ENCODE data around the gene DLGAP3.

Gene DLGAP3

DNA sequence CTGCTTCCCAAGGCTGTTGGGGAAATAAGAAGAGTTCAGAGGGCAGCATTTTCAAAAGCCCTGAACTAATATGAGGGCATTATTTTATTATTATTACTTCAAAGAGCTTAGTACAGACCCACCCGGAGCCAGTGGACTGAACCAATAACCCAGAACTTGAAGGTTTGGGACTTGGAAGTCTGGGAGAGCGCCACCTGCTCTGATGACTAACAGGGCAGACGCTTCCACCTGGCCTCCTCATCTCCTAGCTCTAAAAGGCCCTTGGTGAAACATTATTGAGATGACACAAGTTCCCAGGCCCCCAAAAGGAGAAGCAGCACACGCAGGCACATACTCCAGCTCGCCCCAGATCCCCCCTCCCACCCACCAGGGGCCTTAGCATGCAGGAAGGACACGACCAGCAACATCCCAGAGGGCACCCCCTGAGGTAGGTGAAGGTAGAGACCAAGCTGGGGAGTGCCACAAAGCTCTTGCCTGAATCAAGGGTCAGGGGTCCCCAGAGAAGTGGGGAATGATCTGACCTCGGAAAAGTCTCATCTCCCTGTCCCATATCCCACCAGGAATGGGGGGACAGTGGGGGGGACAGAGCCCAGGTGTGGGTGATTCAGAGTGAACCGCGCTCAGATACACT is 1.3 kb downstream of the DLGAP3 start:
- peak; percentile 32 for DNase-seq

DNA sequence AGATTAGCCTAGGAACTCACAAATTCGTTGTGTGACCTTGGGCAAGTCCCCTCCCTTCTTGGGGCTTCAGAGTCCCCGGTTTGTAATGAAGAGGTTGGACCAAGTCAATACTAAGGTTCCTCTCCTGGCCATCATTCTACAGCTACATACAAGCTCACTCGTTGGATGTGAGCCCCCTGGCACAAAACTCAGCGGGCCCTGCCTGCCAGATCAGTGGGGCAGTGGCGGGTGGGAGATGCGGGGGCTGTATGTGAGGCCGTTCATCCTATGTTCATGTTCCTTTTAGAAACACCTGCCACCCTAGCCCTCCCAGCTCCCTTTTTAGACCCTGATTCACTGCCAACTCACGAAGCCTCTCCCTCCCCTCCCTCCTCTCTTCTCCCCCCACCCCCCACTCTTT is 2.1 kb downstream of the DLGAP3 start:
- DNase-seq = no peak

DNA sequence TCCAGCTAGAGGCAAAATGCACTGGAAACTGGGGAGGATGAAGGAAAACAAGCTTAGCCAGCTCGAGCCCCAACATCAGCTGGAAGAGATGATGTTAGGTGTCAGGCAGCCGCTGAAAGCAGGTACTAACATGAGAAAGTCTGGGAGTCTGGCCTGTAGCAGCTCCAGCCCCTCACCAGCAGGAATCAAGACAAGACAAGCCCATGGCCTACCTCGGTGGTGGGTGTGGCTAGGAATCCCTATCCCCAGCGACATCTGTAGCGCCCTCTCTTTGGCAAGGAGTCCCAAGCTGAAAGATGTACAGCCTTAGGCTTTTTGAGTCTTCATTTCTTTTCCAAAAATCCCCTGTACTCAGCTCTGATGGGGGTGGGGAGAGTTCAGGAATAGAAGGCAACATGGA is 2.6 kb downstream of the DLGAP3 start:
- peak; percentile 4 for DNase-seq

DNA sequence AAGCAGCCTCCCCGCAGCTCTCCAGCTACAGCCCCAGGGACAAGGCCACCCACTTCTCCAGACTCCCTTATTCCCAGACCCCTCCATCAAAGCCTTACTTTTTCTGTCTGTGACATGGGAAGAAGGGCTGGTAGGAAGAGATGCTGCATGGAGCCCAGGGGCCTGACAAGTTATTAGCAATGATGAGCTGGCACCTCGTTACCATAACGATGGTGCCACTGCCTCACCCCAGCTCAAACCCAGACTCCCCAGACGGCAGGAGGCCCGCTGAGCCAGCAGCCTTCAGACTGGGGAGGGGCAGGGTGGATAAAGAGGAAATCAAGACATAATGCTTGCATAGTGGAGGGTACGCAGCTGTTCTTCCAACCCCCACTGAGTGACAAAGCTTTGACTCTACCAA is 3.3 kb downstream of the DLGAP3 start:
- peak; percentile 31 for DNase-seq

DNA sequence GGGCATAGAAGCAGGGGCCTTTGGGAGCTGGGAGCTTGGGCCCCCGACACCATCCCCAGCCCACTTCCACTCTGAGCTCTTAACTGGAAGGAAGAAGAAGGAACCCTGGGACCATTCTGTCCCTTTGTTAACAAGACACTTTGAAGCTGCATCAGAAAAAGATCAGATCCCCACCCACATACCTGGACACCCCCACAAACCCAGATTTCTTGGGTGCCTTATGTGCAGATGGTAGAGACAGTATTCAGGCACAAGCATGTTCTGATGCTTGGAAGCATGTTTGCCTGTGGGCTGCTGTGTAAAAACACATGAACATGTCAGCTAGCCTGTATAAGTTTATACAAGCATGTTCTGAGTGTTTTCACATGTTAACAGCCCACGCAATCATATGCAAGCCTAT is 3.7 kb downstream of the DLGAP3 start:
- DNase-seq = no peak

DNA sequence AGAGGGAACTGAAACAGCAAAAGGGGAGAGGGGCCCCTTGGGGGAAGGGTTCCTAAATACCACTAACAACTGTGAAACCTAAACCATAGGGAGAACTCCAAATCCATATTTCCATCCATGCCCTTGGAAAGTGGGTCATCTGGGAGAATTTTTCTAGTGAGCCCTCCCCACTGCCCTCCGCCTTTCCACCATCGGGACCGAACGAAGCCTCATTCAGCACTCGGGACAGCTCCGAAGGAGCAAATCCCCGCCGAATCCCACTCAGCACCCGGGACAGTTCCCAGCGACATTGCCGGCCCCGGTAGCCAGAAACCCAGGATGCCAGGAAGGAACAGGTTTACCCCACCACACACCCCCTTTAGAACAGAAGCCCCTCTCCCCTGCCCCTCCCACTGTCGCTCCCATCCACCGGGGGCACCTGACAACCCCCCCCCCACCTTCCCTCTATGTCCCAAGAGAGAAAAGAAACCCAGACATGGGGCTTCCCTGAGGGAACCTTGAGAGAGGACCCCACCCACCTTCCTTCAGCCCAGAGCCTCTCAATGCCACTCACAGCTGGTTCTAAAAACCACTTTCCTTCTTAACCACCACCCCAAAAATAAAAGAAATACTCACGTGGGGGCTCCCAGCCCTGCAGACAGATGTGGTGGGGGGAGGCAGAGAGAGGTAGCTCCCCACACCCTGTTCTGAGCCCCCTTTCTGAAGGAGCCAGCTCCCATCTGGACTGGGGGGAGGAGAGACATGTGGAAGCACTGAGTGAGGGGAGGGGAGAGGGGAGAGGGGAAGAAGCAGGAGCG is 4.5 kb downstream of the DLGAP3 start:
- no peak for DNase-seq

DNA sequence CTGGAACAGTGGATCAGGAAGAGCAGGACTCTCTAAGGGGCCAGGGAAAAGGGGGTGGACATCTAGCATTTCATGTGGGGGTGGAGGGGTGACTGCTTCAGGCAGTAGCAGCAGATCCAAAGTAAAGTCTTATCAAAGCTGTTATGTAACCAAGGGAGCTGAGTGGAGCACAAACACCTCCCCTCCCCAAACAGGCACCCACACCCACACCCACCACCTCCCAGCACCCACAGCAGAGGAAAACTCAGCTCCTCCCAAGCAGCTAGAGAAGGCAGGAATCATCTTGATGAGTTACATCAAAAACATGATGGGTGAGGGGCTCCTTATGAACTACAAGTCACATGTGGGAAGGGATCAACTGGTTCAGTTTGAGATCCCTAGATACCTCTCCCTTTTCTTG is 6.0 kb downstream of the DLGAP3 start:
- no peak for DNase-seq

DNA sequence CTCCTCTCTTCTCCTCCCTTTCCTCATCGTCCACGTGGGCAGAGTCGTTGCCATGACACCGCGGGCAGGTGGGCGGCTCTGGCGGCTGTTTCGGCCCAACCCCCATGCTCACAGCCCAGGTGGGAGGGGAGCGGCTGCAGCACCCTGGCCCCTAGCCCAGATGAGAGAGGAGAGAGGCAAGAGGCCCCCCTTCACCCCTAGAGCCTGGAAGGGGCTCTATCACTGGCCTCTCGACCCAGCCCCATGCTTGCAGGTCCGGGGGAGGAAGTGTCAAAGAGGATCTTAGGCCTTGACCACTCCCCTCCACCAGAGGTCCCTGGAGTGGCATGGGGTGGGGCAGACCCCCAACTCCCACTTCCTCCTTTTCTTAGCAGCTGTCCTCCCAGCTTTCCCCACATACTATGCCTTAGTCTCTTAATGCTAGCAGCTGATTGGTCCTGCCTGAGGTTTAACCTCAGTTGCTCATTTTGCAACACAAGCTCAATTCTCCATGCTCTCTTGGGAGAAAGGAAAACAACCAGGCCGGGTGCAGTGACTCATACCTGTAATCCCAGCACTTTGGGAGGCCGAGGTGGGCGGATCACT is 10.4 kb downstream of the DLGAP3 start:
- DNase-seq = peak; percentile 71

DNA sequence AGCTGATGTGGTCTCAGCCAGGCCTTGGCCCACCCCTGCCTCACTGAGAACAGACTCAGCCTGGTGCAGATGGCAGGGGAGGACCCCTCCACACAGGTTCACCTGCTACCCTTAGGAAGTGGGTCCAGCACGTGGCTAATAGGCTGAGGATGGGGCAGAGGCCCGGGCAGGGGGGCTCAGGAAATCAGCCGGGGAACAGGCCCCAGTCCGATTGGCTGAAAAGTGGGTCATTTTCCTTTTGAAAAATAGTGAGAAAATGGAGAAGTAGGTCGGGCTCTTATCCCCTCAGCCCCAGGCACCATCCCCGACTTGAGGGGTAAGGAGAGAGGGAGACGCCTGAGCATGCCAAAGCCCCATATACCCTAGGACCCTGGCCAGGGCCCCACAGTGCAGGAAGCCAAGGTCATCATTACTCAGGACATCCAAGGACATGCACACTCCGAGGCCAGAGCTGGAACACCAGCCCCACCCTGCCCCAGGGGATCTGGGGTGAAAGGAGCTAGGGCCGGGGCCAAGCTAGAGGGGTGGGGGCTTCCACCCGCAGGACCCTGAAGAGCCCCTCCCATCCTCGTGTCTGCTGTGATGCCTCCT is 11.0 kb downstream of the DLGAP3 start:
- no peak for DNase-seq

DNA sequence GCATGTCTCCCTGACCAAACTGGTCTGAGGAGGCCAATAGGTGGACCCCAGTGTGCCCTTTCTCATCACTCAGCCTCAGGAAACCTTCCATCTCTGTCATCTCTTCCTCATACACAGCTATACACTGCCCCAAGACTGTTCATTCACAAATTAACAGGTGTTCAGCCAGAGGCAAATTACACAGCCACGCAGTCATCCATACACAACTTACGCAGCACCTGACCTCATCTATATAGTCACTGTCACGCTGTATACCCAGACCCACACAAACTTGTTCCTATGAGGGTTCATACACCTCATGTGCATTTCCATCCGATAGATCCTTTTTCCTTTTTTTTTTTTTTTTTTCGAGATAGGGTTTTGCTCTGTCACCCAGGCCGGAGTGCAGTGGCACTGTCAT is 12.4 kb downstream of the DLGAP3 start:
- DNase-seq = no peak

DNA sequence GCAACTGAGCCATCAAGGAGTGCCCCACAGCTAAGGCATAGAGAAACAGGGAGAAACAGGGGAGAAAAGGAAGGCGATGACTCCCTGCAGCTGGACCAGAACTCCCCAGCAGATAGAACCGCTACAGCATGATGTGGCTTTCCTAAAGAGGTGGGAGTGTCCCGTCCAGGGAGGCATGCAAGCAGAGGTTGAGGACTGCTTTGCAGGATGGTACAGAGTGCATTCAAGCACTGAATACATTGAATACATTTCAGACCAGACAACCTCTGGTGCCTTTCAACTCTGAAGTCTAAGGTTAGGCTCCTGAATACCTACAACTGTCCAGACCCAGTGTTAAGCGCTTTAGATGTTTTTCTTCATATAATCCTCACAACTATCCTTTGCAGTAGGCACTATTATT is 13.3 kb downstream of the DLGAP3 start:
- no peak for DNase-seq

DNA sequence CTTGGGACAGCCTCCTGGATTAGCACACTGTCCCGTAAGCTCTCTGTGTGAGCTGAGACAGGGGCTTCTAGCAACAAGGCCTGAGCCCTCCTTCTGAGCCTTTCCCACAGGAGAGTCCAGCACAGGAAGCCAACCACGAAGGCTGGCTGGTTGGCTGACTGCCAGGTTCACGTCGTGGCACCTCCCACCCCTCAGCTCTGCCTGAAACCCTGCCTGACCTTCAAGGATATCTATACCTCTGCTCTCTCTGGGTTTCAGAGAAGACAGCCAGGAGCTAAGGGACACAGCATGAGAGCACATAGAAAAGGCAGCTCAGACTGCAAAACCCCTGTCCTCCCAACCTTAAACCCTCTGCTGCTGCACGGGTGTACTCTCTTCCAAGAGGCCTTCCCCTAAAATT is 13.9 kb downstream of the DLGAP3 start:
- DNase-seq = peak; percentile 44

DNA sequence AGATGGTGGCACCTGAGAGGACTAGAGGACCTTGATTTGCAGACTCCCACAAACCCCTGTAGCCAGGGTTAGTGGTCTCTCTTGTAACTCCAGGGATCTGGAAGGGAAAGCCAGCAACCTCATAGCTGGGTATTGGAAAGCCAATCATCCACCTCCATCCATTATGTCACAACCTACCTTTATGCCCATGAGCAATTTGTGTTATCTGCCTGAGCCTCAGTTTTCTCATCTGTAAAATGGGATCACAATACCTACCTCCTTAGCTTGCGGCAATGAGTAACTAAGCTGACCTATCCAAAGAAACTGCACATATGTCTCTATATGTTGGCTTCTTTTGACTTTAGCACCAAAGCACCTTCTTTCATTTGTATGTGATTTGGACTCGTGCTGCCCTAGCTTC is 14.5 kb downstream of the DLGAP3 start:
- no peak for DNase-seq

DNA sequence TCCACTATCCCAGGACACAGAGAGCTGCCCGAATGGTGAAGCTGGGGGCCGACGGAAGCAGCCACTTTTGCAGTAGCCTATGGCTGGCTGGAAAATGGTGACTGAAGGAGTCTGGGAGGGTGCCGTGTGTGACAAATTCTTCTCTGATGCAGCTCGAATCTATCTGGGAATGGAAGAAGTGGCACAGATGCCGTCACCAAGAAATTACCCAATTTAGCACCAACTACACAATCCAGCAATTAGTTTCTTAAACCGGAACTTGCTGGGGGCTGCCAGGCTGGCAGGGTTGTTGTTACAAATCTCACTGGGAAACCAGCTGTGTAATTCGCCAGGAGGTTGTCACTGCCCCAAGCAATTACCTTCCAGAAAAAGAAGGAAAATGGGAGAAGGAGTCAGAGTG is 18.0 kb downstream of the DLGAP3 start:
- DNase-seq = no peak

DNA sequence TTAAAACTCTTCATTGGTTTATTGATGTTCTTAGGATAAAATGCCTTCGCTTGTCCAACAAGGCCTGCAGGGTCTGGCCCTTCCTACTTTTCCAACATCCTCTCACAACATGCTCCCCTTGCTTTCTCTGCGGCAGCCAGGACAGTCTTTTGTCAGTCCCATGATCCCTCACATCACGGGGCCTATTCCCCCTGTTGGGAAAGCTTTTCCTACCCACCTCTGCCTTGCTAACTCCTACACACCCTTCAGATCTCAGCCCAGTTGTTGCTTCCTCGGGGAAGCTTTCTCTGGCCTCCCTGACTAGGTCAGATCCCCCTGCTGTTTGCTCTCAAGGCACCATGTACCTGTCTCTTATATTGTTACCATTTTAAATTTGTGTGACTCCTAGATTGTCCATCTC is 19.0 kb downstream of the DLGAP3 start:
- no peak for DNase-seq

DNA sequence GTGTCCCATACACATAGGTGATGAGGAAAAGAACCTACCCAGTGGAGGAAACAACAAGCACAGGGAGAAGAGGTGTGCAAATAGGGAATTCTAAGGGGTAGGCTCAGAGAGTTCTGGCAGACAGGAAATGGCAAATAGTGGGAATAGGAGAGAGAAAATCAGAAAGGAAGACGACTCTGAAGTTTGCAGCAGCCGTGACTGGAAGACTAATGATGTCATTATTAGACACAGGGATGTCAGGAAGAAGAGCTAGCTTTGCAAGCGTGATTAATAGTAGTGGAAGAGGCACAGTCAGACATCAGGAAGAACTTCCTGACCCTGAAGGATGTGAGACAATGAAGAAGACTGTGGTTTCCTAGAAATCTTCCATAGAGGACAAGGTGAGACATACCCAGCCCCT is 21.1 kb downstream of the DLGAP3 start:
- DNase-seq = no peak

DNA sequence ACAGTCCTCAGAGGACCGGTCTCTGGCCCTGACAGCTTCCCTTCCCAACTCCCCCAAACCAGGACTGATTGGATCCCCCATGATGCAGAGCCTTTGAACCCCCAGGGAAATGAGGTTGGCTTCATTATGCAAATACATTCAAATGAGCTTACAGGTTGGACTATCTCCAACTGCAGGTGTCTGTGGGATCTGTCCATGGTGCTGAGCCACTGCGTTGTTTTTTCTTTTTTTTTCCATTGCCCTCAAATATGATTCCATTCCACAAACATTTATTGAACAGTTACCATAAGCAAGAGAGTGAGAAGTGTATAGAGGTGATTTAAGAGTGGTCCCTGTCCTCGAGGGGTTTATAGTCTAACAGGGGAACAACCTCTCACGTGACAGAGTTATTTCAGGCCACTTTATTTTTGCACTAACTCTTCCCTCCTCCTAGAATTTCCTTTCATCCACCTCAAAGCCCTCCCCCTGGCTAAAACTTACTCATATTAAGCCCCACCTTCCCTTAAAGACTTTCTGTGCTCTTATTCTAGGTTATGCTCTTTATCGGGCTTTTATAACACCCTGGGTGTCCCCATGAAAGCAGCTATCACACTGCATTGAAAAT is 21.9 kb downstream of the DLGAP3 start:
- no peak for DNase-seq

DNA sequence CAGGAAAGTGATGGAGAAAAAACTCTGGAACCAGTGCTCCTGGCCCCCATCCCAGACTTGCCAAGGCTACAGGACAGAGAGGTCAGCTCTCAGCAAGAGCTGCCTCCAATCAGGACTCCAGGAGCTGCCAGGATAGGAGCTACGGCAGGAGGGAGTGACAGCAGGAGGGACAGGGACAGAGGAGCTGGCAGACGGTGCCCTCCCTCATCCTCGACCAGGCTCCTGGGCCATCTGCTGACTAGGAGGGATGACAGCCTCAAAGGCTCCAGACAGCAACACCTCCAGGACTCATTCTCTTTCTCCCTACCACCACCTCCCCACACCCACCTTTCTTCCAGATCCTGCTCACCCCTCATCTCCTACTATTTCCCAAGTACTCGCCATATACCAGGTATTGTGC is 22.7 kb downstream of the DLGAP3 start:
- no peak for DNase-seq

DNA sequence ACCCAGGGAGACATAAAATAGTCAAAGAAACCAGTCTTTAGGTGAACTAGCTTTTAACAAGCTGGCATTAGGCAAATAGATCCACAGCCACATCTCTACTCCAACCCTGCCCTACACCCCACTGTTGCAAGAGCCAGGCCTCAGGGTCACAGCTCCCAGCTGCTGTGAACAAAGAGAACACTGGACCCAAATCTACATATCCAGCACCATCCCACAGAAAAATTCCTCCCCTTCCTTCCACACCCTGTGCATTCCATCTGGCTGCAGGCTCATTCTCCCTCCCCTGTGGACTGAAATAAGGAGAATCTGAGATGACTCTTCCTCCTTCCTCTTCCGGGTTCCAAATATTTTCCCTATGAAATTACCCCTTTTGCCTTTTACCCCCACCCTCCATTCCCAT is 23.2 kb downstream of the DLGAP3 start:
- no peak for DNase-seq

DNA sequence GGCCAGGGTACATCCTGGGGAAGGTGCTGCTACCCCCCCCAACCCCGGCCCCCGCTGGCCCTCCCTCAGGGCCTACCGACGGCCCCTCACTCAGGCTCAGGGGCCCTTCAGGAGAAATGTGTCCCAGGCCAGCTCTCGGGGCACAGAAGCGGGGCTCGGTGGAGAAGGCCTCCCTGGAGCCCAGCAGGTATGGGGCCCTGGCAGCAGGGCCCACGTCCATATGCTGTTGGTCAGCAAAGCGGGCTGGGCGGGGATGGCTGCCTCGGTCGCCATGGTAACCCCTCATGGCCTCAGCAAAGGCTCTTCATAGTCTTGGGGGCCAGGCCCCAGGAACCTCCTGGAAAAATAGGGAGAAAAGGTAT is 24.4 kb downstream of the DLGAP3 start:
- no peak for DNase-seq

DNA sequence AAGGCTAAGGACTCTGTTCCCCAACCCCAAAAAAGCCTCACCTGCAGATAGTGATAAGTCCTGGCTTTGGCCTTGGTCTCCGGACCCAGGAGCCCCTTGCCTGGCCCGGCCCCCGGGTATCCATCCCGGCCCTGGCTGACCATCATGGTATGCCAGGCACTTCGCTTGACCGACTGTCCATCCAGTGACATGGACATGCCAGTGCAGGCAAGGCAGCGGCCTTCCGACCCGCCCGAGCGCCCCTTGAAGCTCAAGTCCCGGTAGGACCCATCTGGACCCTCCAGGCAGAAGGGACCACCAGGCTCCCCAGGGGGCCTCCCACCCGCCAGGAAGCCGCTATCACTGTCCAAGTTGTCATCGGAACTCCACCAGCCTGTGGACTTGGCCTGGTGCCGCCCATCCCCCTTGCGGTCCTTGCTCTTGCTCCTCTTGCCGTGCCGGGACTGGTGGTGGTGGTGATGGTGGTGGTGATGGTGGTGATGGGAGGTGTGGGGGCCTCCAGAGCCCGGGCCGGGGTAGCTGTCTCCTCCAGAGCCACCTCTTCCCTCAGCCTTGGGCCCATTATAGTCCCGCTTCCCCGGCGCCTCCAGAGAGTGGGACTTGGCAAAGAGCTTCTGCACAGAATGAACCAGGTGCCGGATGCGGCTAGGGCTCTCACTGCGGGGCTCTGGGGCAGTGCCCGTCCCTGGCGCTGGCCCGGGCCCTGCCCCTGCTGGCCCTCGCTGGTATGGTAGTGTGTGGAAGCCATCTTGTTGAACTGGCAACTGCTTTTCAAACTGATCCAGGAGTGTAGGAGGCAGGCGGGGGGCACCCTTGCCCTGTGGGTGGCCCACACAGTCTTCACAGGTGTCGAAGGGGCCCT is 25.0 kb downstream of the DLGAP3 start:
- no peak for DNase-seq

DNA sequence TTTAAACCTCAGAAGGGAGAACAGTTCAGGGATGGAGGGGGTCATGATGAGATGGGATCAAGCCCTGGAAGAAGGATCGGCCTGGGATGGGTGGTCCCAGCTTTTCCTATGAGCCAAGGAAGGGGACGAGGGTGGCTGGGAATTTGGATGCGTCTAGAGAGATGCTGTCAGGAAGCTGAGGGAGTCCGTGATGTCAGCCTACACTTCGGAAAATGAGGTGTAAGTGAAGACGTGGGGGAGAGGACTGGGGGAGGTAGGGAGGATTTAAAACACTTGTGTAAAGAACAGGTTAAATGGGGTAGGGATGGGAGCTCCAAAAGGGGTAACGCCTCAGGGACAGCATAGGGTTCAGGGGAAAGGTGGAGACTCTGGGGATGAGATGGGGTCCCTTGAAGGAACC is 27.5 kb downstream of the DLGAP3 start:
- DNase-seq = no peak

All from NCI-H69 (cell line).